GM23338 (cell line): ENCODE results near the gene AGPAT4. TPM values are rescaled to one million over a fixed set of nuclear protein-coding genes. Genes with fewer than 3 reads are reported as not detected.

Experiments
- ATAC-seq: fragments of 200-7000 bp; cut with Tn5 transposase; 3 replicates; pipeline ENCODE4 v1.9.1; 2020
- DNase-seq: peaks from one replicate; pipeline ENCODE4 v3.0.0-alpha.2; 2015; ENCODE audit warnings: low spot score
- H2AFZ ChIP-seq: fragments of 200-600 bp; sonication (generic); 2 replicates; pipeline ENCODE4 v1.8.0; 2016; ENCODE audit warnings: antibody characterized with exemption, mild to moderate bottlenecking, moderate library complexity
- H3F3A ChIP-seq: fragments of 200-600 bp; sonication (generic); replicated peaks from 2 replicates; pipeline ENCODE4 v1.8.0; 2017; ENCODE audit warnings: antibody characterized with exemption, mixed run types, low read depth
- H3K27ac ChIP-seq: fragments of 200-600 bp; sonication (generic); 2 replicates; pipeline ENCODE4 v1.6.1; 2016; ENCODE audit warnings: low read depth
- H3K27me3 ChIP-seq: fragments of 200-600 bp; sonication (generic); 2 replicates; pipeline ENCODE4 v1.8.0; 2016; ENCODE audit warnings: mild to moderate bottlenecking, mixed run types, moderate library complexity; ENCODE audit not compliant: insufficient read depth
- H3K36me3 ChIP-seq: fragments of 200-600 bp; sonication (generic); 2 replicates; pipeline ENCODE4 v1.8.0; 2016; ENCODE audit warnings: mild to moderate bottlenecking; ENCODE audit not compliant: insufficient read depth
- H3K4me1 ChIP-seq: fragments of 200-600 bp; sonication (generic); 2 replicates; pipeline ENCODE4 v1.8.0; 2016; ENCODE audit warnings: mild to moderate bottlenecking, moderate library complexity; ENCODE audit not compliant: insufficient read depth
- H3K4me2 ChIP-seq: fragments of 200-600 bp; sonication (generic); 2 replicates; pipeline ENCODE4 v1.7.1; 2017; ENCODE audit warnings: mixed run types
- H3K4me3 ChIP-seq: fragments of 200-600 bp; sonication (generic); 2 replicates; pipeline ENCODE4 v1.6.1; 2016; ENCODE audit warnings: mixed run types
- H3K79me2 ChIP-seq: fragments of 200-600 bp; sonication (generic); replicated peaks from 2 replicates; pipeline ENCODE4 v1.8.0; 2017; ENCODE audit warnings: mild to moderate bottlenecking; ENCODE audit not compliant: insufficient read depth
- H3K9me2 ChIP-seq: fragments of 200-600 bp; sonication (generic); 2 replicates; pipeline ENCODE4 v1.8.0; 2017; ENCODE audit not compliant: insufficient read depth
- H4K20me1 ChIP-seq: fragments of 200-600 bp; sonication (generic); replicated peaks from 2 replicates; pipeline ENCODE4 v1.8.0; 2017; ENCODE audit warnings: mild to moderate bottlenecking; ENCODE audit not compliant: insufficient read depth
- H3K27ac Mint-ChIP-seq: 2 replicates; pipeline ENCODE4 v1.8.0; 2020; ENCODE audit warnings: inconsistent platforms, mild to moderate bottlenecking, moderate library complexity, mixed read lengths
- H3K27me3 Mint-ChIP-seq: 3 replicates; pipeline ENCODE4 v1.8.0; 2022; ENCODE audit warnings: low read depth, mild to moderate bottlenecking, moderate library complexity, mixed read lengths, inconsistent platforms; ENCODE audit not compliant: insufficient read depth, poor library complexity
- H3K36me3 Mint-ChIP-seq: 3 replicates; pipeline ENCODE4 v1.8.0; 2021; ENCODE audit warnings: low read depth, mild to moderate bottlenecking, inconsistent platforms, moderate library complexity, mixed read lengths
- H3K4me1 Mint-ChIP-seq: 3 replicates; pipeline ENCODE4 v1.8.0; 2020; ENCODE audit warnings: mild to moderate bottlenecking, inconsistent platforms, mixed read lengths
- H3K4me3 Mint-ChIP-seq: 3 replicates; pipeline ENCODE4 v1.8.0; 2021; ENCODE audit warnings: moderate library complexity, mild to moderate bottlenecking, inconsistent platforms, mixed read lengths
- H3K9me3 Mint-ChIP-seq: 3 replicates; pipeline ENCODE4 v1.8.0; 2020; ENCODE audit warnings: moderate library complexity, mild to moderate bottlenecking, inconsistent platforms, mixed read lengths
- CREB1 ChIP-seq: fragments of 250-450 bp; sonication (Bioruptor Pico); IDR thresholded peaks from 2 replicates; pipeline ENCODE4 v1.5.0; 2020; ENCODE audit warnings: low read depth, mild to moderate bottlenecking, moderate library complexity
- CTCF ChIP-seq, 2 experiments: fragments of 200-600 bp in 1 of 2; sonication (generic) in 1 of 2; conservative IDR thresholded peaks; 2 replicates each; pipeline versions ENCODE4 v1.5.1 to v1.6.1; 2016 to 2017; ENCODE audit warnings: antibody characterized with exemption in 2 of 2, low read depth in 2 of 2, mild to moderate bottlenecking in 2 of 2, moderate library complexity in 1 of 2
- EZH2 ChIP-seq: fragments of 200-600 bp; sonication (generic); IDR thresholded peaks from one replicate; pipeline ENCODE4 v1.8.0; 2017; ENCODE audit warnings: antibody characterized with exemption, mild to moderate bottlenecking, low read depth; ENCODE audit not compliant: unreplicated experiment
- EZH2phosphoT487 ChIP-seq: fragments of 200-600 bp; sonication (generic); IDR thresholded peaks from one replicate; pipeline ENCODE4 v1.8.1; 2018; ENCODE audit warnings: antibody characterized with exemption; ENCODE audit not compliant: unreplicated experiment
- JUNB ChIP-seq: IDR thresholded peaks from one replicate; pipeline ENCODE4 v1.6.1; 2016; ENCODE audit warnings: antibody characterized with exemption; ENCODE audit not compliant: unreplicated experiment
- NANOG ChIP-seq: IDR thresholded peaks from 2 replicates; pipeline ENCODE4 v1.6.1; 2016; ENCODE audit warnings: antibody characterized with exemption, borderline replicate concordance
- POLR2AphosphoS5 ChIP-seq: IDR thresholded peaks from 2 replicates; pipeline ENCODE4 v1.6.1; 2016; ENCODE audit warnings: antibody characterized with exemption, low read depth
- REST ChIP-seq: IDR thresholded peaks from one replicate; pipeline ENCODE4 v1.6.1; 2018; ENCODE audit warnings: antibody characterized with exemption; ENCODE audit not compliant: unreplicated experiment
- STAT1 ChIP-seq: IDR thresholded peaks from one replicate; pipeline ENCODE4 v1.6.1; 2016; ENCODE audit warnings: antibody characterized with exemption; ENCODE audit not compliant: unreplicated experiment
- ZNF114 ChIP-seq: fragments of 250-450 bp; sonication (Bioruptor Pico); IDR thresholded peaks from 2 replicates; pipeline ENCODE4 v1.5.0; 2020; ENCODE audit warnings: mild to moderate bottlenecking, moderate library complexity
- ZNF331 ChIP-seq: fragments of 250-450 bp; sonication (Bioruptor Pico); IDR thresholded peaks from 2 replicates; pipeline ENCODE4 v1.5.0; 2020; ENCODE audit warnings: low read depth, mild to moderate bottlenecking, moderate library complexity
- ZNF462 ChIP-seq: fragments of 250-450 bp; sonication (Bioruptor Pico); IDR thresholded peaks from 2 replicates; pipeline ENCODE4 v1.5.0; 2020; ENCODE audit warnings: mild to moderate bottlenecking, moderate library complexity
- polyA plus RNA-seq: library from polyadenylated mRNA; unstranded; fragments of >200 nt; fragmentation: Nextera tagmentation; extraction: Ambion mirVana; gene quantifications from 2 replicates; pipeline ENCODE4 v1.2.1, GENCODE V29; 2016
- total RNA-seq: library from RNA; depleted of rRNA; stranded (reverse); fragments of >200 nt; shearing (Covaris generic); gene quantifications from 2 replicates; pipeline ENCODE4 v1.2.3, GENCODE V29; 2014

AGPAT4 gene
- total and polyA plus RNA-seq, 2 experiments from 2014 or later, result 8.9 to 19.3 TPM

- TF ChIP-seq ZNF462 (CRISPR knock-in tag) (no peak), EZH2phosphoT487 (no peak), CTCF (conservative IDR thresholded peaks at IDR 0.05; ENCODE audit: low read depth in 2 of 2) (no peak), JUNB (no peak)
Measured at GRCh38 chr6:161198176-161198575, 75.7 kb downstream of the AGPAT4 start (continued).

- Histone ChIP-seq H3K4me1 (no peaks in the 10 kb centered on the region), H4K20me1 (no peaks in the 10 kb centered on the region; the same call in none of the 2 replicates), H3F3A (no peaks in the 10 kb centered on the region), H3K27me3 (no peaks in the 10 kb centered on the region), H3K79me2 (peaks cover 48% of the 10 kb centered on the region), H3K36me3 (peaks cover 6% of the 10 kb centered on the region; the same call in 1 of the 2 replicates), H3K27ac (no peak overlapping the region), H2AFZ (no peak overlapping the region), H3K9me2 (0 out of 2 replicates have a peak, but pooled peaks cover 6% of the 10 kb centered on the region), H3K4me3 (no peak overlapping the region), H3K4me2 (no peak overlapping the region)
- Mint-ChIP-seq H3K36me3 (peaks cover 36% of the 10 kb centered on the region), H3K9me3 (peaks cover 17% of the 10 kb centered on the region), H3K4me1 (peaks cover 4% of the 10 kb centered on the region), H3K27ac (no peak overlapping the region), H3K27me3 (no peaks in the 10 kb centered on the region), H3K4me3 (no peak overlapping the region)
- no peak for DNase-seq
- ATAC-seq, result no peak
- TF ChIP-seq EZH2 (no peak), EZH2phosphoT487 (no peak), STAT1 (no peak), NANOG (no peak), POLR2AphosphoS5 (no peak), REST (no peak), ZNF114 (CRISPR knock-in tag) (no peak), CREB1 (CRISPR knock-in tag) (no peak), CTCF (conservative IDR thresholded peaks at IDR 0.05; ENCODE audit: low read depth in 2 of 2) (no peak), ZNF331 (CRISPR knock-in tag) (no peak)
Measured at GRCh38 chr6:161195386-161195785, 78.5 kb downstream of the AGPAT4 start.
